Lung (tissue), 12 donors: ENCODE data around the gene PEX5L. TPM values are rescaled to one million over a fixed set of nuclear protein-coding genes. Genes with fewer than 3 reads are reported as not detected.

Source experiments
- ATAC-seq: fragments of 200-7000 bp; cut with Tn5 transposase; one replicate; pipeline ENCODE4 v1.9.1; 2020; ENCODE audit warnings: moderate number of reproducible peaks; ENCODE audit not compliant: insufficient read depth, low FRiP score
- DNase-seq, 3 donors: peaks; one replicate each; pipeline ENCODE4 v3.0.0-alpha.2; 2013 to 2017
- H3K27ac ChIP-seq, 2 donors: one replicate each; pipeline ENCODE4 v1.5.1; 2013; ENCODE audit warnings: mild to moderate bottlenecking in 2 of 2, moderate library complexity in 2 of 2, control low read depth in 1 of 2, inconsistent platforms in 1 of 2, low read depth in 1 of 2, low read length in 1 of 2
- H3K27me3 ChIP-seq, 3 donors: one replicate each; pipeline ENCODE4 v1.5.1; 2013; ENCODE audit warnings: low read length in 2 of 3; ENCODE audit not compliant: control insufficient read depth in 3 of 3, insufficient read depth in 3 of 3
- H3K36me3 ChIP-seq, 4 donors: one replicate each; pipeline ENCODE4 v1.5.1; 2013; ENCODE audit warnings: low read length in 4 of 4, mild to moderate bottlenecking in 1 of 4, moderate library complexity in 1 of 4; ENCODE audit not compliant: control insufficient read depth in 4 of 4, insufficient read depth in 4 of 4
- H3K4me1 ChIP-seq, 5 donors: one replicate each; pipeline ENCODE4 v1.5.1; 2013; ENCODE audit warnings: low read length in 5 of 5, mild to moderate bottlenecking in 2 of 5, moderate library complexity in 1 of 5; ENCODE audit not compliant: control insufficient read depth in 5 of 5, insufficient read depth in 5 of 5
- H3K4me3 ChIP-seq: one replicate; pipeline ENCODE4 v1.5.1; 2013; ENCODE audit warnings: mild to moderate bottlenecking, control low read depth, moderate library complexity
- H3K9ac ChIP-seq, 2 donors: one replicate each; pipeline ENCODE4 v1.5.1; 2013; ENCODE audit warnings: low read length in 2 of 2, control low read depth in 1 of 2; ENCODE audit not compliant: insufficient read depth in 1 of 2
- H3K9me3 ChIP-seq, 4 donors: one replicate each; pipeline ENCODE4 v1.5.1; 2013; ENCODE audit warnings: low read length in 3 of 4, mild to moderate bottlenecking in 1 of 4, moderate library complexity in 1 of 4; ENCODE audit not compliant: control insufficient read depth in 4 of 4, insufficient read depth in 3 of 4
- CTCF ChIP-seq: IDR thresholded peaks from 2 replicates; pipeline ENCODE4 v1.5.1; 2012; ENCODE audit warnings: mild to moderate bottlenecking; ENCODE audit errors: control extremely low read depth, extremely low read depth
- WGBS, 2 donors: extraction: QIAGEN DNeasy Blood & Tissue Kit; methylation state at CpG; one replicate each; pipeline ENCODE4 v1.1.7; 2013; 5-methylcytosine and 5-hydroxymethylcytosine counted together
- polyA plus RNA-seq, 2 donors: library from polyadenylated mRNA; stranded (reverse); fragments of 200-250 nt; gene quantifications; one replicate each; pipeline ENCODE4 v1.2.1, GENCODE V29; 2013
- total RNA-seq, 2 donors: library from RNA; depleted of rRNA in 1 of 2; stranded (reverse); fragments of >200 nt in 1 of 2; gene quantifications; one replicate each; pipeline ENCODE4 v1.2.1, GENCODE V29; 2014 to 2021
- donor health status: control.
- donor health status: control.
- donor health status: Bipolar disorder and iron deficiency.
- donor health status: healthy.
- donor health status: DM: yes; HTN: yes; CAD: no.

PEX5L gene
- total and polyA plus RNA-seq, 4 donors, result 0.02 to 0.80 (median 0.09) TPM

- Histone ChIP-seq H3K27ac (no peak overlapping the region), H3K27me3 (no peaks in the 10 kb centered on the region), H3K4me1 (no peaks in the 10 kb centered on the region), H3K4me3 (no peak overlapping the region), H3K9ac (no peak overlapping the region), H3K36me3 (no peaks in the 10 kb centered on the region), H3K9me3 (no peaks in the 10 kb centered on the region)
- ATAC-seq, result no peak
- no peak for DNase-seq
- TF ChIP-seq CTCF, result no peak
- 52 to 57% methylated on average over 5 of the region's 5 CpGs for WGBS, 2 donors
These were observed 163.9 kb downstream of the PEX5L start for GRCh38 chr3:179872842-179873241.

- Histone ChIP-seq H3K36me3 (no peaks in the 10 kb centered on the region), H3K27ac (no peak overlapping the region), H3K4me1 (no peaks in the 10 kb centered on the region), H3K4me3 (no peak overlapping the region), H3K9ac (no peak overlapping the region), H3K27me3 (no peaks in the 10 kb centered on the region), H3K9me3 (no peaks in the 10 kb centered on the region)
- DNase-seq (no peak), ATAC-seq (no peak)
- WGBS, 2 donors, result 78 to 82% methylated on average over 4 of the region's 4 CpGs
- no peak for TF ChIP-seq CTCF
These were observed 165.0 kb downstream of the PEX5L start for GRCh38 chr3:179871782-179872181.

- Histone ChIP-seq H3K9ac (no peak overlapping the region), H3K27me3 (no peaks in the 10 kb centered on the region), H3K27ac (no peak overlapping the region), H3K36me3 (no peaks in the 10 kb centered on the region), H3K4me1 (no peaks in the 10 kb centered on the region), H3K9me3 (no peaks in the 10 kb centered on the region), H3K4me3 (no peak overlapping the region)
- TF ChIP-seq CTCF, result no peak
- WGBS, 2 donors, result 56 to 67% methylated on average over 5 of the region's 5 CpGs
- no peak for DNase-seq
- ATAC-seq, result no peak
These were observed 168.0 kb downstream of the PEX5L start for GRCh38 chr3:179868715-179869114.

GRCh38 chr3:179867961-179868360 lies 168.8 kb downstream of the PEX5L start:
- no peaks in the 10 kb centered on the region for H3K4me1 ChIP-seq
- H3K9ac ChIP-seq, result no peak overlapping the region
- DNase-seq (no peak), ATAC-seq (no peak)
- WGBS, 2 donors, result 96 to 98% methylated on average over 1 of the region's 1 CpG
- no peaks in the 10 kb centered on the region for H3K27me3 ChIP-seq
- TF ChIP-seq CTCF, result no peak
- no peak overlapping the region for H3K27ac ChIP-seq
- no peaks in the 10 kb centered on the region for H3K9me3 ChIP-seq
- no peaks in the 10 kb centered on the region for H3K36me3 ChIP-seq
- no peak overlapping the region for H3K4me3 ChIP-seq
